Smooth muscle cell (in vitro differentiated cells): ENCODE results near the gene PLAAT4. TPM values are rescaled to one million over a fixed set of nuclear protein-coding genes. Genes with fewer than 3 reads are reported as not detected.

Experiments used
- DNase-seq: peaks from one replicate; lab custom pipeline; 2025; ENCODE audit not compliant: unreplicated experiment; lab: John Stamatoyannopoulos, UW
- H2AFZ ChIP-seq: fragments of 200-600 bp; sonication (generic); 2 replicates; pipeline ENCODE4 v1.6.0; 2016; ENCODE audit warnings: antibody characterized with exemption, low read depth, mild to moderate bottlenecking
- H3F3A ChIP-seq: fragments of 200-600 bp; sonication (generic); 2 replicates; pipeline ENCODE4 v1.6.0; 2017; ENCODE audit warnings: antibody characterized with exemption, low read depth
- H3K27ac ChIP-seq: fragments of 200-600 bp; sonication (generic); 2 replicates; pipeline ENCODE4 v1.5.1; 2016; ENCODE audit warnings: low read depth, mild to moderate bottlenecking
- H3K27me3 ChIP-seq: fragments of 200-600 bp; sonication (generic); 2 replicates; pipeline ENCODE4 v1.6.1; 2016; ENCODE audit warnings: low read depth, mild to moderate bottlenecking
- H3K36me3 ChIP-seq: fragments of 200-600 bp; sonication (generic); 2 replicates; pipeline ENCODE4 v1.5.1; 2016; ENCODE audit warnings: low read depth
- H3K4me1 ChIP-seq: fragments of 200-600 bp; sonication (generic); 2 replicates; pipeline ENCODE4 v1.5.1; 2016; ENCODE audit warnings: low read depth
- H3K4me2 ChIP-seq: fragments of 200-600 bp; sonication (generic); 2 replicates; pipeline ENCODE4 v1.6.0; 2016; ENCODE audit warnings: mild to moderate bottlenecking
- H3K4me3 ChIP-seq: fragments of 200-600 bp; sonication (generic); 2 replicates; pipeline ENCODE4 v1.5.1; 2016; ENCODE audit warnings: mild to moderate bottlenecking
- H3K79me2 ChIP-seq: fragments of 200-600 bp; sonication (generic); 2 replicates; pipeline ENCODE4 v1.6.0; 2016; ENCODE audit warnings: low read depth, mild to moderate bottlenecking
- H3K9ac ChIP-seq: fragments of 200-600 bp; sonication (generic); 2 replicates; pipeline ENCODE4 v1.6.0; 2016; ENCODE audit warnings: low read depth
- H3K9me3 ChIP-seq: fragments of 200-600 bp; sonication (generic); replicated peaks from 2 replicates; pipeline ENCODE4 v1.5.1; 2016; ENCODE audit warnings: low read depth
- H4K20me1 ChIP-seq: fragments of 200-600 bp; sonication (generic); 2 replicates; pipeline ENCODE4 v1.6.0; 2016; ENCODE audit warnings: low read depth
- CTCF ChIP-seq: fragments of 200-600 bp; sonication (generic); IDR thresholded peaks from 2 replicates; pipeline ENCODE4 v1.5.1; 2017; ENCODE audit warnings: borderline replicate concordance, mild to moderate bottlenecking, antibody characterized with exemption; ENCODE audit not compliant: insufficient read depth, poor library complexity, severe bottlenecking
- WGBS: methylation state at CpG from one replicate; pipeline ENCODE4 v1.1.7; 2016; ENCODE audit warnings: low lambda C conversion rate; 5-methylcytosine and 5-hydroxymethylcytosine counted together
- polyA plus RNA-seq: library from polyadenylated mRNA; unstranded; fragments of >200 nt; fragmentation: Nextera tagmentation; extraction: Ambion mirVana; gene quantifications from 2 replicates; pipeline ENCODE4 v1.2.1, GENCODE V29; 2016
- total RNA-seq: library from RNA; depleted of rRNA; stranded (reverse); fragments of >200 nt; gene quantifications from 2 replicates; pipeline ENCODE4 v1.2.3, GENCODE V29; 2014

The PLAAT4 gene
- total and polyA plus RNA-seq, 2 experiments from 2014 or later: not detected

GRCh38 chr11:63511048-63511748 lies 25.4 kb upstream of the PLAAT4 start:
- 95% methylated on average over 11 of the region's 11 CpGs for WGBS
- no peak overlapping the region for H2AFZ ChIP-seq
- no peaks in the 10 kb centered on the region for H3K79me2 ChIP-seq
- no peak overlapping the region for H3K9ac ChIP-seq
- H3K4me3 ChIP-seq: no peak overlapping the region
- H3K4me1 ChIP-seq: peaks cover 8% of the 10 kb centered on the region
- no peaks in the 10 kb centered on the region for H3F3A ChIP-seq
- no peak overlapping the region for H3K27ac ChIP-seq
- no peaks in the 10 kb centered on the region for H4K20me1 ChIP-seq
- H3K4me2 ChIP-seq: no peak overlapping the region
- TF ChIP-seq CTCF: no peak
- no peaks in the 10 kb centered on the region for H3K27me3 ChIP-seq
- no peaks in the 10 kb centered on the region for H3K9me3 ChIP-seq
- DNase-seq: no peak
- H3K36me3 ChIP-seq: no peaks in the 10 kb centered on the region

- no peak overlapping the region for H2AFZ ChIP-seq
- no peak overlapping the region for H3K4me2 ChIP-seq
- no peak overlapping the region for H3K27ac ChIP-seq
- H3K4me1 ChIP-seq: peaks cover 6% of the 10 kb centered on the region
- TF ChIP-seq CTCF: no peak
- H3K79me2 ChIP-seq: no peaks in the 10 kb centered on the region
- no peaks in the 10 kb centered on the region for H4K20me1 ChIP-seq
- H3K36me3 ChIP-seq: no peaks in the 10 kb centered on the region
- WGBS: 84% methylated on average over 7 of the region's 7 CpGs
- no peak overlapping the region for H3K4me3 ChIP-seq
- H3F3A ChIP-seq: no peaks in the 10 kb centered on the region
- no peak for DNase-seq
- no peaks in the 10 kb centered on the region for H3K9me3 ChIP-seq
- H3K27me3 ChIP-seq: no peaks in the 10 kb centered on the region
- H3K9ac ChIP-seq: no peak overlapping the region
These were observed 23.8 kb upstream of the PLAAT4 start for GRCh38 chr11:63512816-63513215.

- TF ChIP-seq CTCF: no peak
- DNase-seq: no peak
- H3K27me3 ChIP-seq: no peaks in the 10 kb centered on the region
- H4K20me1 ChIP-seq: no peaks in the 10 kb centered on the region
- no peaks in the 10 kb centered on the region for H3K79me2 ChIP-seq
- H3K4me2 ChIP-seq: no peak overlapping the region
- H3K4me3 ChIP-seq: no peak overlapping the region
- WGBS: 88% methylated on average over 5 of the region's 6 CpGs
- H3K27ac ChIP-seq: no peak overlapping the region
- H2AFZ ChIP-seq: no peak overlapping the region
- no peak overlapping the region for H3K9ac ChIP-seq
- H3K4me1 ChIP-seq: peaks cover 1% of the 10 kb centered on the region
- H3K9me3 ChIP-seq: no peaks in the 10 kb centered on the region
- H3F3A ChIP-seq: peaks cover 8% of the 10 kb centered on the region
- no peaks in the 10 kb centered on the region for H3K36me3 ChIP-seq
These were observed 20.5 kb upstream of the PLAAT4 start for GRCh38 chr11:63516109-63516508.

- Histone ChIP-seq H3F3A (peaks cover 8% of the 10 kb centered on the region), H4K20me1 (no peaks in the 10 kb centered on the region), H3K4me1 (no peaks in the 10 kb centered on the region), H3K4me2 (no peak overlapping the region), H3K27me3 (no peaks in the 10 kb centered on the region), H3K27ac (no peak overlapping the region), H3K9me3 (no peaks in the 10 kb centered on the region), H3K79me2 (no peaks in the 10 kb centered on the region), H2AFZ (no peak overlapping the region), H3K36me3 (no peaks in the 10 kb centered on the region), H3K4me3 (no peak overlapping the region), H3K9ac (no peak overlapping the region)
- DNase-seq: no peak
- WGBS: 51% methylated on average over 5 of the region's 5 CpGs
- no peak for TF ChIP-seq CTCF
These were observed 19.5 kb upstream of the PLAAT4 start for GRCh38 chr11:63517156-63517555.
